ENCODE measurements around the gene YWHAG.
"Not testable (repeated sequence)": the region's sequence is repeated elsewhere in the genome, so short reads cannot be mapped to it uniquely, and the experiment has no call there.

The YWHAG gene

DNA sequence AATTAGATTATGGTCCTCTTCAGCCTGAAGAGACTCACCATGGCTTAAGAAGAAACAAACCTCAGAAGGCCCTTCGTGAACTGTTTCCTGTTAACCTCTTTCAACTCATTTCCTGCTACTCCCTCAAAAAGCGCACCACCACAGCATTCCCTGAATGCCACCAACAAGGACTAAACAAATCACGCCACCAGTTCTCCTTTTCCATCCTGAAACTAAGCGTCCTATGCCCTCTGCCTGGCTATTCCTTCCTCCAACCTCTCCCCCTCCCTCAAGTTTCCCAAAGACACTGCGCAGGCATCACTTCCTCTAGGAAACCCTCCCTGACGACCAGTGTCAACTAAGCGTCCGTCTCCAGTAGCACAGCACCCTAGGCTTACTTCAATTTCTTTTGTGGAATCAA, 12.0 kb downstream of the YWHAG start:
- no peak for DNase-seq

GRCh38 chr7:76346097-76346496, 12.7 kb downstream of the YWHAG start:
- DNase-seq, result no peak

DNA sequence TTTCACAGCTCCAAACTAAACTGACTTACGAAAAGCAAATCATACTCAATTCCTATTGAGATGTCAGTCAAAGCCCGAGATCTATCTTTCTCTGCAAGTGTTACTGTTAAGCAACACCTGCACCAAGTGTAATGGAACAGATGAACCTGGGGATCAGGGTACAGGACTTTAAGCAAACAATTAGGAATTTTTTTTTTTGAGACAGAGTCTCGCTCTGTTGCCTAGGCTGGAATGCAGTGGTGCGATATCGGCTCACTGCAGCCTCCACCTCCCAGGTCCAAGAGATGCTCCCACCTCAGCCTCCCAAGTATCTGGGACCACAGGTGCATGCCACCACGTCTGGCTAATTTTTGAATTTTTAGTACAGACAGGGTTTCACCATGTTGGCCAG, 14.9 kb downstream of the YWHAG start:
- no peak for DNase-seq

DNA sequence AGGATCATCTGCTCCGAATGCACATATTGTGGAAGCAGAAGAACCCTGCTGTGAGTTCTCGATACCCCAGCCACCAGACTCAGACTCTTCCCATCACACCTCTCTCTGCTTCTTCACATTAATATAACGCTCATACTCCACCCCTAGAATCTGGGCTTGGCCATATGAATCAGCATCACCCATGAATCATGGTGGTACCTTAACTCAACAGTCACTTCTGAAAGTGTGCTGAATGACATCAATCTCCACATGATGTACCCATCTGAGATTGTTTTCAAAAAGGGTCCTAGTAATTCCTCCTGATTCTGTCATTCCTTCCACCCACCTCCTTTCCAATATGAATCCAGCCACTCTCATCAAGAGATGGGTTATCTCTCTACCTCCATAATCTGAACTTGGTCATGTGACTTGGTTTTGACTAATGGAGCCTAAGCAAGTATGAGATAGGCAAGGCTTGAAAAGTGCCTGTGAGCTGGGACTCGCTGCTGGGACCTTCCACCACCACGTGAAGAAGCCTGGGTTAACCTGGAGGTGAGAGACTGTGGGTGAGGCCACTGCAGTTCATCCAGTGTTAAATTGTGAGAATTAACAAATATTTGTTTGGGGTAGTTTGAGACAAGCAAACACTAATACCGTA, 15.4 kb downstream of the YWHAG start:
- no peak for DNase-seq

GRCh38 chr7:76342222-76342621, 16.6 kb downstream of the YWHAG start:
- no peak for DNase-seq

- no peak for DNase-seq
These were observed 18.1 kb downstream of the YWHAG start for GRCh38 chr7:76340617-76341131.

GRCh38 chr7:76338298-76339084, 20.3 kb downstream of the YWHAG start:
- DNase-seq, result no peak

- no peak for DNase-seq
These were observed 21.6 kb downstream of the YWHAG start for GRCh38 chr7:76337147-76337546.

GRCh38 chr7:76336094-76336493, 22.7 kb downstream of the YWHAG start:
- DNase-seq, result no peak

GRCh38 chr7:76335417-76335816, 23.4 kb downstream of the YWHAG start:
- not testable (repeated sequence) for DNase-seq

- DNase-seq, result no peak
These were observed 24.3 kb downstream of the YWHAG start for GRCh38 chr7:76334320-76334967.

DNA sequence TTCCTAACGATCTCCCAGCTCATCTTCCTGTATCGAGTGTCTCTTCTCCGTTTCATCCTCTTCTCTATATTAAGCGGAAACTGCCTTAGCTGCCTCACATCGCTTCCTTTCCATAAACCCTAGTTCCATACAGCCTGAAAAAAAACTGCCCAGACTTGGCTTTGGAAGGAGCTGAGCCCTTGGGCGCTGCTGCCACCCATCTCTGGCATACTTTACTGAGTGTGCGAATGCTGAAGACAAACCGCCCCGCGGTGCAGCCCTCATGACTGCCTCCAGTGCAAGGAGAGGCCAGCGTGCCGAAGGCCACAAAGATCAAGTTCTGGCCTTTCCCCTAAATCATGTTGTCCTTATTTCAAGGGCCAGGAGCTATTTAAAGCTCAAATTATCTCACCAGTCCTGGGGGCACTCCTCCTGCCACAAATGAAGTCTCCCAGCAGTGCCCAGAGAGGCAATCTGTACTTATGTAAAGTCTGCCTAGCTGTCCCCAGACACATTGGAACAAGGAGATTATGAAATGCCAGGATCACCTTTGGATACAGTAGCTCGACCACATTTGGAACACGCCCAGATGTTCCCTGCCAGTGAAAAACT, 25.2 kb downstream of the YWHAG start:
- DNase-seq, result no peak

DNA sequence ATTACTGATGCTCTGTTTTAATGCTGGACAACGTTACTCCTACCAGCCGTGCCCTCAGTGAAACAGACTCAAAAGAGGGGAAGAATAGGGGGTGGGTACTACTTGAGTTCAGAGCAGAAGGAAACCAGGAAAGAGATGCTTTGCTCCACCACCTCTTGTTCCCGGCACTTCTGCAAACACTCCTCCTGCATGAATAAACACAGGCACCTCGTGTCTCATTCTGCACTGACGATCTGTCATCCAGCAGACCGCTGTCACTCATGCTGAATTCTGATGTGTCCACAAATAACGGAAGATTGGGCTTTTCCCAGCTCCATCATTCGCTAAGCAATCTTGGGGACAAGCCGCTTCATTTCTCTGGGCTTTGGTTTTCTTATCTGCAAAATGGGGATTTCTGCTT, 26.7 kb downstream of the YWHAG start:
- DNase-seq, result no peak

DNA sequence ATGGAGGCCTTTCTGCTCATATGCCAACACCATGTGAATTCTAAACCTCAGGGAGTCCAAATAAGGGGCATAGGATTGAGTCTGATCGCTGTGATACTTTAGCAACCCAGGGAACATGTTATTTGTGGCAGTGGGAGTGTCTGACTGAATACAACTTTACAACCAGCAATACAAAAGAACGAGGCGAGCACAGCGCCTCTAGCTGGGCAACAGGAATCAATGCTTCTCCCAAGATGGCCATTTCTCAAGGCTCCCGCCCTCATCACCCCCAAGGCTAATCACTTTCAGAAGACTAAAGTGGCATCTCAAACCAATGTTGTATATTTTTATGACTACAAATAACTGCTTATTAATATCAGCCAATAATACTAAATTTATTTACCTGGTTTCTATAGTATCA, 28.1 kb downstream of the YWHAG start:
- no peak for DNase-seq

DNA sequence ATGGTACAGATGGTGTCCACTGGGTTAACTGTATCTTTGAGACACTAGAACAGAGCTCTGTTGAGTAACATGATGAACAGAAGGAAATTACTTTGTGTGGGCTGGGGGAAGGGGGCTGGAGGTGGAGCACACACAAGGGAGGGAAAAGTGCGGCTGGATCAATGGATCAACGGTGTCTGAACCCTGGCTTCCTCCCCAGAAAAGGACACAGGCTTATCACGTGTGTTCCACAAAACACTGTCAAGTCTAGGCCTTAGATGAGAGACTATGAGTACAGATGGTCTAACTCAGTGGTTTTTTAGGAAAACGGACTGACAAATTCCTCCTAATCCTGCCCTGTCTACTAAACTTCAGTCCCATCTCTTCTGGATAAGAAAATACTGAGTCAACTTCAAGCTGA, 28.5 kb downstream of the YWHAG start:
- no peak for DNase-seq

DNA sequence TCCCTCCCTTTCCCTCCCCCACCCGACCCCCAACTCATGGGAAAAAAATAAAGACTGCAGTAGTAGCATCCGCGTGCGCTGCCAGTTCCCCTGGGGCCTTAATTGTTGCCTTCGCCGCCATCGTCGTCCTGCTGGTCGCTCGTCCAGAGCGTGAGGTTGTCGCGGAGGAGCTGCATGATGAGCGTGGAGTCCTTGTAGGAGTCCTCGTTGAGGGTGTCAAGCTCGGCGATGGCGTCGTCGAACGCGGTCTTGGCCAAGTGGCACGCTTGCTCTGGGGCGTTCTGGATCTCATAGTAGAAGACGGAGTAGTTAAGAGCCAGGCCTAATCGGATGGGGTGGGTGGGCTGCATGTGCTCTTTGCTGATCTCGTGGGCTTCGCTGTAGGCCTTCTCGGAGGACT, 29.3 kb downstream of the YWHAG start:
- DNase-seq, result no peak

GRCh38 chr7:76328389-76328788, 30.4 kb downstream of the YWHAG start:
- no peak for DNase-seq

DNA sequence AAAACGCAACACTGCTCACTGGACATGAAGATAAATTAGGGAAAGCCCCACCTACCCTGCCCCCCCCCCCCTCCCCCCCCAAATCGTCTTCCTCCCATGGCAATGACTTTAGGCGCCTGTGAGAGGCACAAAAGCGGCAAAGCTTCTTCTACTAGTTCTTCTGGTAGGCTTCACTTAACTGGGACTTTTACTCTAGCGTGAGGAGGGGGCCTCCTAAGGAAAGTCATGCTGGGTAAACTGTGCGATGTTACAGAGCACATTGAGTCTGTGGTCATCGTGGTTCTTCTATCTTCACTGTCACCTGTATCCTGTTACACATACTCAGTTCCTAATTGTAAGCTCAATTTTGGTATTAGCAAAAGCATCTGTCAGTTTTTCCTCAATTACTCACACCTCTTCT, 31.2 kb downstream of the YWHAG start:
- no peak for DNase-seq

DNA sequence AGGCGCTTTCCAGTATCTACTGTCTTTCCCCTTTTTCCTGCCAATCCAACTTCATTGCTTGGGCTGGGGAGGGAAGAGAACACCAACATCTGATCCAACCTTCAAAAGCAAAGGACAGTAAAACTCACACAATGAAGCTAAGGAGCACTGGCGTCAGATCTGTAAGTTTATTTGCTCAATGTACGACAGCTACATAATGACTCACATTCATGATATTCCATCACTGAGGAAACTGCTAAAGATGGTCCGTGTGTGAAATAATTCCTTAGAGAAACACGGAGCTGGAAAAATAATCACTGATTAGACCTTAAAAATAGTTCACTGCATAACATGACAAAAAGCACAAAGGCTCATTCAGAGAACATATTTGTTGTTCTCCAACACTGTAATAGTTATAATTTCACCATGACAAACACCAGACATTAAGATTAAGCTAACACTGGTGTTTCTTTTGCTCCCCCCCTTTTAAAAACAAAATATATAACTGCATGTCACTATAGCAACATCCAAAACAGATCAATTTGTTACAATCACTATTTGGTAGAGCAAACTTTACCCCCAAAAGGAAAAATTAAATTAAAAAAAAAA, 32.1 kb downstream of the YWHAG start:
- no peak for DNase-seq

DNA sequence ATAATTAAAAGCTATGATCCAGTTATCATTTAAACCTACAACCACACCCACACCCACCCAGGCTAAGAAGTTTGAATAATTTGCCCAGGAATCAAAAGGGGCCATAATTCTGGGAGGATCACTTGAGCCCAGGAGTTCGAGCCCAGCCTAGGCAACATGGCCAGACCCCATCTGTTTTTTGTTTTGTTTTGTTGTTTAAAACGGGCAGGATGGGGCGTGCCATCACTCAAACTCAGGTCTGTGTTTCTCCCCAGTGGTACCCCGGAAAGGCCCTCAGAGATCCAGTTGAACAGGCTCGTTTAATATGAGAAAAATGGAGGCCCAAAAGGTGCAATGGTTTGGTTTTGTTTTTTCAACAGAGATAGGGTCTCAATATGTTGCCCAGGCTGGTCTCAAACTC, 33.0 kb downstream of the YWHAG start:
- no peak for DNase-seq

DNA sequence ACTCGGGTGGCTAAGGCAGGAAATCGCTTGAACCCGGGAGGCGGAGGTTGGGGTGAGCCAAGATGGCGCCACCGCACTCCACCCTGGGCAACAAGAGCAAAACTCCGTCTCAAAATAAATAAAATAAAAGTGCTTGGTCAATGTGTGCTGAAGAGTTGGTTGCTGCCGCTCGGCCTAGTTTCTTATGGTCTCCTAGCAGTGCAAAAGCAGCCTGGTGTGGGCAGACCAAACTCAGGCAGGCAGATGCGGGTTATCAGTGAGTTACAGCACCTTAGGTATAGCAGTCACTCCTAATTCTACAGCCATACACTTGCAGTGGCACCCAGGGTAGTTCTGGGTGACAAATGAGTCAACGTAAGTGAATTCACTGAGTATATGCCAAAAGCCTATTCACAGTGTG, 33.7 kb downstream of the YWHAG start:
- no peak for DNase-seq

DNA sequence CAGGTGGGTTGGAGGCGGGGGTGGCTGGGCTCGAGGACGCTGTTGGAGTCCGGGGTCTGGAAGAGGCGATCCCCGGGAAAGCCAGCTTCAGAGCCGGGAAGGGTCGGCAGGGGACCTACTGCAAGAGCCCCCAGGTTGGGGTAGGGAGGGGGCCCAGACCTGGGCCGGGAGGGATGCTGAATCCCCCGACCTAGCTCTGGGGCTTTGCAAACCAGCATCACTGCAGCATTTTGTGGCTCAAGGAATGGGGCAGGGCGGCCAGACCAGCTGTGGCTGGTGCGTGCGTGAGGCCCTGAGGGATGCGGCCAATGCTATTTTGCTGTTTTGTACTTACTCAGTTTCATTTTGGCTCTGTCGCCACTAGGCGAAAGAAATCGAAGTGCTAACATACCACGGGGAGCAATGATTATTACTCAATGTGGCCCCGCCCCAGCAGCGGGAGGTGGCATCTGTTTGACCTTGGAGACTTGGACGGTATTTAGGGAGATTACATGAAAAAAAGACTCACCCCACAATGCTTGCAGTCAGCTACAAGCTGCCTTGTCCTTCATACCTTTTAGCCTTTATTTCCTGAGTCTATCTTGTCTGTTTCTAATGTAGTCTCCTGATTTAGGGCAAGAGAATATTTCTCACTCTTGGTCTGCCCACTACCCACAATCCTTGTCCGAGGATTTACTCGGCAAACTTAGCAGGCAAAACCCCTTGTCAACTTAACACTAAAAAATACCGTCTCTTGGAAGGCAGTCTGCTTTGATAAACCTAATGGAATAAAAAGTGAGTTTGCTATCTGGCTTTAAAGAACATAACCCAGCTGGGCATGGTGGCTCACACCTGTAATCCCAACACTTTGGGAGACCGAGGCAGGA, 40.1 kb downstream of the YWHAG start:
- DNase-seq, result peak in 2 of 4 experiments; percentile 33 to 42
